CD14-positive monocyte (primary cell): ENCODE measurements around the gene ZNRF1. TPM values are rescaled to one million over a fixed set of nuclear protein-coding genes. Genes with fewer than 3 reads are reported as not detected.

ENCODE experiments used
- DNase-seq, 3 donors: peaks; one replicate each; pipeline ENCODE4 v3.0.0-alpha.2; 2011 to 2022
- H2AFZ ChIP-seq: 2 replicates; pipeline ENCODE4 v1.6.0; 2012; ENCODE audit warnings: mild to moderate bottlenecking, low read depth, low read length, inconsistent platforms; ENCODE audit not compliant: insufficient read depth, poor library complexity, severe bottlenecking
- H3K27ac ChIP-seq, 2 donors: 1 replicate in 1 of 2; 2 replicates in 1 of 2; pipeline ENCODE4 v1.5.1; 2012 to 2013; ENCODE audit warnings: low read length in 2 of 2, control low read depth in 1 of 2, inconsistent platforms in 1 of 2, low read depth in 1 of 2, mild to moderate bottlenecking in 1 of 2
- H3K27me3 ChIP-seq, 2 donors: one replicate each; pipeline versions ENCODE4 v1.6.0 to v1.6.1; 2011 to 2013; ENCODE audit warnings: low read length in 2 of 2; ENCODE audit not compliant: control insufficient read depth in 2 of 2, insufficient read depth in 2 of 2
- H3K36me3 ChIP-seq, 2 donors: replicated peaks in 1 of 2; 1 replicate in 1 of 2; 2 replicates in 1 of 2; pipeline versions ENCODE4 v1.5.1 to v1.6.1; 2012 to 2013; ENCODE audit warnings: low read length in 2 of 2, control low read depth in 1 of 2, inconsistent platforms in 1 of 2, mild to moderate bottlenecking in 1 of 2; ENCODE audit not compliant: insufficient read depth in 2 of 2, control insufficient read depth in 1 of 2
- H3K4me1 ChIP-seq, 2 donors: 1 replicate in 1 of 2; 2 replicates in 1 of 2; pipeline versions ENCODE4 v1.5.1 to v1.6.1; 2012 to 2013; ENCODE audit warnings: low read length in 2 of 2, control low read depth in 1 of 2, inconsistent platforms in 1 of 2, mild to moderate bottlenecking in 1 of 2, moderate library complexity in 1 of 2; ENCODE audit not compliant: insufficient read depth in 2 of 2, control insufficient read depth in 1 of 2
- H3K4me2 ChIP-seq: replicated peaks from 2 replicates; pipeline ENCODE3; 2012; ENCODE audit warnings: low read length, moderate library complexity, mild to moderate bottlenecking; ENCODE audit not compliant: poor library complexity, severe bottlenecking; ENCODE audit errors: extremely low read depth
- H3K4me3 ChIP-seq, 3 experiments: fragments of 200-600 bp in 1 of 3; sonication (generic) in 1 of 3; replicated peaks in 1 of 3; 1 replicate in 2 of 3; 2 replicates in 1 of 3; pipeline ENCODE4 v1.5.1; 2011 to 2013; ENCODE audit warnings: low read length in 3 of 3, mild to moderate bottlenecking in 3 of 3, control low read depth in 2 of 3, low read depth in 2 of 3, inconsistent platforms in 1 of 3, moderate library complexity in 1 of 3
- H3K79me2 ChIP-seq: 2 replicates; pipeline ENCODE4 v1.6.0; 2012; ENCODE audit warnings: mild to moderate bottlenecking, control low read depth, inconsistent platforms, low read length, moderate library complexity; ENCODE audit not compliant: insufficient read depth
- H3K9ac ChIP-seq: 2 replicates; pipeline ENCODE4 v1.6.0; 2017; ENCODE audit warnings: low read length, mild to moderate bottlenecking; ENCODE audit not compliant: insufficient read depth, poor library complexity, severe bottlenecking
- H3K9me3 ChIP-seq, 2 donors: replicated peaks in 1 of 2; 1 replicate in 1 of 2; 2 replicates in 1 of 2; pipeline versions ENCODE4 v1.5.1 to v1.6.1; 2012 to 2013; ENCODE audit warnings: low read length in 2 of 2, control low read depth in 1 of 2; ENCODE audit not compliant: control insufficient read depth in 1 of 2, insufficient read depth in 1 of 2
- H4K20me1 ChIP-seq: 2 replicates; pipeline ENCODE4 v1.6.0; 2012; ENCODE audit warnings: mild to moderate bottlenecking, low read length, control low read depth, moderate library complexity; ENCODE audit not compliant: insufficient read depth
- H3K27ac Mint-ChIP-seq, 7 donors: one replicate each; pipeline ENCODE4 v1.8.0; 2020; ENCODE audit warnings: mild to moderate bottlenecking in 7 of 7, mixed read lengths in 7 of 7, moderate library complexity in 6 of 7, inconsistent platforms in 2 of 7
- H3K27me3 Mint-ChIP-seq, 3 donors: one replicate each; pipeline ENCODE4 v1.8.0; 2021 to 2022; ENCODE audit warnings: low read depth in 3 of 3, mild to moderate bottlenecking in 3 of 3, mixed read lengths in 3 of 3, moderate library complexity in 3 of 3, inconsistent platforms in 1 of 3
- H3K36me3 Mint-ChIP-seq, 2 donors: one replicate each; pipeline ENCODE4 v1.8.0; 2020; ENCODE audit warnings: mixed read lengths in 2 of 2, inconsistent platforms in 1 of 2, mild to moderate bottlenecking in 1 of 2
- H3K4me1 Mint-ChIP-seq: one replicate; pipeline ENCODE4 v1.8.0; 2020; ENCODE audit warnings: mild to moderate bottlenecking, mixed read lengths
- H3K4me3 Mint-ChIP-seq, 2 donors: one replicate each; pipeline ENCODE4 v1.8.0; 2020; ENCODE audit warnings: mild to moderate bottlenecking in 2 of 2, mixed read lengths in 2 of 2, moderate library complexity in 1 of 2
- H3K9me3 Mint-ChIP-seq, 7 donors: one replicate each; pipeline ENCODE4 v1.8.0; 2020 to 2022; ENCODE audit warnings: mixed read lengths in 7 of 7, mild to moderate bottlenecking in 6 of 7, moderate library complexity in 6 of 7, inconsistent platforms in 2 of 7
- CTCF ChIP-seq: fragments of 200-600 bp; IDR thresholded peaks from one replicate; pipeline ENCODE4 v1.8.0; 2022; ENCODE audit warnings: antibody characterized with exemption, mild to moderate bottlenecking
- WGBS: methylation state at CpG from one replicate; pipeline ENCODE4 v1.1.5; 2013; ENCODE audit warnings: missing lambda C conversion rate; ENCODE audit not compliant: insufficient coverage; 5-methylcytosine and 5-hydroxymethylcytosine counted together
- intact Hi-C, 2 donors: fragments of 100-400 bp; cut with micrococcal nuclease; formaldehyde crosslinking; loops; one replicate each; pipeline versions ENCODE4 v1.15.0 to v1.15.1; 2023
- polyA plus RNA-seq, 3 donors: library from polyadenylated mRNA; depleted of rRNA in 1 of 3; unstranded in 2 of 3; stranded (reverse) in 1 of 3; fragments of 300-500 nt in 2 of 3; fragments of >200 nt in 1 of 3; fragmentation: Illumina TruSeq in 2 of 3; gene quantifications; 1 replicate in 2 of 3; 2 replicates in 1 of 3; pipeline ENCODE4 v1.2.3, GENCODE V29; 2012 to 2021

ZNRF1 gene
- polyA plus RNA-seq, 3 donors = 1.9 to 5.3 (median 4.3) TPM

DNA sequence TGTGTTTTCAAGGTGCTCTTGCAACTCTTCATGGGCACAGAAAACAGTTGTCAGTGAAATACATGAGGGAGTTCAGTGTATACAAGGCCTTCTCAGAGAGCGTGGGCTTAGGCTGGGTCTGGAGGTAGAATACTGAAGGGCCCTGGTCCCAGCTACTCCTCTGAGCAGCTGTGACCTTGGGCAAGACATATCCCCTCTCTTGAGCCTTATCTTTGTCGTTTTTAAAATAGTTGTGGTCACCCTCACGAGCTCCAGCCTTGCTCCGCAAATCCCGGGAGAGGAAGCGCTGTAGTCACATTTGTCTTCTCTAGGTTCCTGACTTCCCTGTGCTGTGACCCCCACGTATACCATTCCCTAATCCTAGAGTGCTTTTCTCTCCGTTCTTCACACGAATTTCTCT is 3.6 kb downstream of the ZNRF1 start:
- Mint-ChIP-seq H3K27me3 (peaks cover 11 to 19% (median 14%) of the 10 kb centered on the region in 3 donors), H3K27ac (no peak overlapping the region), H3K36me3 (peaks cover 13 to 15% of the 10 kb centered on the region in 2 donors), H3K4me3 (peak overlapping the region in 1 of 2 donors; percentile 13), H3K9me3 (peaks cover 0 to 2% (median 0%) of the 10 kb centered on the region in 7 donors), H3K4me1 (peaks cover 35% of the 10 kb centered on the region)
- H4K20me1 ChIP-seq = peaks cover 27% of the 10 kb centered on the region
- no peak overlapping the region for H3K27ac ChIP-seq
- 9% methylated on average over 9 of the region's 9 CpGs for WGBS
- no peak overlapping the region for H3K4me2 ChIP-seq
- peaks cover 25 to 44% of the 10 kb centered on the region in 2 donors for H3K4me1 ChIP-seq
- peaks cover 0 to 8% of the 10 kb centered on the region in 2 donors for H3K27me3 ChIP-seq
- H3K9me3 ChIP-seq = no peaks in the 10 kb centered on the region
- intact Hi-C loops = loop anchor here in 1 of 2 donors (10.0 kb wide), 1 partner anchor 62 kb away; no protein-coding TSS in a partner anchor
- no peaks in the 10 kb centered on the region for H3K36me3 ChIP-seq
- no peak for DNase-seq
- no peak overlapping the region for H2AFZ ChIP-seq
- H3K79me2 ChIP-seq = peaks cover 82% of the 10 kb centered on the region
- no peak overlapping the region for H3K9ac ChIP-seq
- H3K4me3 ChIP-seq = no peak overlapping the region
- no peak for TF ChIP-seq CTCF

- peaks cover 11 to 19% (median 16%) of the 10 kb centered on the region in 3 donors for H3K27me3 Mint-ChIP-seq
- Histone ChIP-seq H3K27me3 (peaks cover 0 to 8% of the 10 kb centered on the region in 2 donors), H3K9me3 (no peaks in the 10 kb centered on the region), H3K4me1 (peaks cover 20 to 34% of the 10 kb centered on the region in 2 donors), H3K9ac (no peak overlapping the region), H3K27ac (no peak overlapping the region), H3K4me2 (no peak overlapping the region), H3K79me2 (peaks cover 91% of the 10 kb centered on the region), H3K36me3 (no peaks in the 10 kb centered on the region), H2AFZ (no peak overlapping the region), H3K4me3 (no peak overlapping the region), H4K20me1 (peaks cover 27% of the 10 kb centered on the region)
- no peak overlapping the region for H3K4me3 Mint-ChIP-seq
- 100% methylated on average over 5 of the region's 5 CpGs for WGBS
- peaks cover 32% of the 10 kb centered on the region for H3K4me1 Mint-ChIP-seq
- peaks cover 13 to 15% of the 10 kb centered on the region in 2 donors for H3K36me3 Mint-ChIP-seq
- TF ChIP-seq CTCF = no peak
- H3K9me3 Mint-ChIP-seq = peaks cover 0 to 3% (median 0%) of the 10 kb centered on the region in 7 donors
- intact Hi-C loops = loop anchor here in 1 of 2 donors (10.0 kb wide), 1 partner anchor 61 kb away; no protein-coding TSS in a partner anchor
- H3K27ac Mint-ChIP-seq = no peak overlapping the region
- DNase-seq = no peak
Observed at GRCh38 chr16:75003931-75004330, 5.1 kb downstream of the ZNRF1 start.
